Upper lobe of left lung (tissue), 6 donors: ENCODE measurements around the gene PTPRD. TPM values are rescaled to one million over a fixed set of nuclear protein-coding genes. Genes with fewer than 3 reads are reported as not detected.

Experiments
- ATAC-seq, 2 donors: fragments of 200-7000 bp; cut with Tn5 transposase; one replicate each; pipeline ENCODE4 v1.9.1; 2022; ENCODE audit warnings: mild to moderate bottlenecking in 2 of 2, moderate library complexity in 2 of 2; ENCODE audit not compliant: low FRiP score in 2 of 2
- DNase-seq, 2 donors: peaks; one replicate each; pipeline ENCODE4 v3.0.0-alpha.2; 2019 to 2020
- H3K27ac ChIP-seq, 4 donors: fragments of 200-600 bp; sonication (generic); one replicate each; pipeline ENCODE4 v1.5.1; 2016 to 2019
- H3K27me3 ChIP-seq, 4 donors: fragments of 200-600 bp; sonication (generic); one replicate each; pipeline ENCODE4 v1.5.1; 2017 to 2019
- H3K36me3 ChIP-seq, 4 donors: fragments of 200-600 bp; sonication (generic); one replicate each; pipeline ENCODE4 v1.5.1; 2016 to 2019
- H3K4me1 ChIP-seq, 4 donors: fragments of 200-600 bp; sonication (generic); one replicate each; pipeline ENCODE4 v1.5.1; 2018 to 2019
- H3K4me3 ChIP-seq, 4 donors: fragments of 200-600 bp; sonication (generic); one replicate each; pipeline ENCODE4 v1.5.1; 2017 to 2019; ENCODE audit warnings: mild to moderate bottlenecking in 2 of 4, moderate library complexity in 1 of 4
- H3K9me3 ChIP-seq, 4 donors: fragments of 200-600 bp; sonication (generic); one replicate each; pipeline ENCODE4 v1.5.1; 2018 to 2019
- CTCF ChIP-seq, 6 experiments: fragments of 450-650 bp in 4 of 6; fragments of 200-600 bp in 2 of 6; sonication (generic) in 2 of 6; IDR thresholded peaks; one replicate each; pipeline ENCODE4 v1.5.1; 2016 to 2019; ENCODE audit warnings: antibody characterized with exemption in 6 of 6
- EP300 ChIP-seq, 4 donors: sonication (generic); formaldehyde crosslinking; IDR thresholded peaks; one replicate each; pipeline ENCODE4 v1.5.1; 2017; ENCODE audit warnings: antibody characterized with exemption in 4 of 4, control low read depth in 2 of 4
- POLR2A ChIP-seq, 4 donors: fragments of 450-650 bp; IDR thresholded peaks; one replicate each; pipeline ENCODE4 v1.5.1; 2016 to 2017; ENCODE audit warnings: antibody characterized with exemption in 4 of 4, mild to moderate bottlenecking in 2 of 4
- POLR2AphosphoS5 ChIP-seq, 2 donors: sonication (generic); formaldehyde crosslinking; IDR thresholded peaks; one replicate each; pipeline ENCODE4 v1.5.1; 2017; ENCODE audit warnings: antibody characterized with exemption in 2 of 2
- WGBS, 2 donors: methylation state at CpG; one replicate each; pipeline ENCODE4 v1.1.5; 2017 to 2018; 5-methylcytosine and 5-hydroxymethylcytosine counted together
- total RNA-seq, 6 donors: library from RNA; depleted of rRNA in 4 of 6; stranded (reverse); fragments of >200 nt in 4 of 6; gene quantifications; one replicate each; pipeline versions ENCODE4 v1.1.0 to v1.2.1, GENCODE V29; 2016 to 2021
- donor health status: DM: no; HTN: no; CAD: no; lungs with moderate emphysema.
- donor health status: DM: no; HTN: yes; CAD: no; lungs with severe emphysema.

PTPRD gene
- total RNA-seq, 6 donors from 2014 or later: 7.4 to 46.1 (median 14.5) TPM

- DNase-seq: no peak
- TF ChIP-seq CTCF (IDR thresholded peaks at IDR 0.05) (no peak), POLR2AphosphoS5 (IDR thresholded peaks at IDR 0.05) (no peak), POLR2A (IDR thresholded peaks at IDR 0.05) (no peak), EP300 (IDR thresholded peaks at IDR 0.05) (no peak)
- ATAC-seq: no peak
- 69 to 72% methylated on average over 5 of the region's 5 CpGs for WGBS, 2 donors
- Histone ChIP-seq H3K27ac (no peak overlapping the region), H3K4me3 (no peak overlapping the region), H3K27me3 (no peaks in the 10 kb centered on the region), H3K9me3 (no peaks in the 10 kb centered on the region), H3K4me1 (no peaks in the 10 kb centered on the region), H3K36me3 (no peaks in the 10 kb centered on the region)
Measured at GRCh38 chr9:9847750-9848149, 765.1 kb downstream of the PTPRD start.

GRCh38 chr9:9846557-9846956, 766.2 kb downstream of the PTPRD start:
- ATAC-seq (no peak), DNase-seq (no peak)
- TF ChIP-seq CTCF (IDR thresholded peaks at IDR 0.05) (no peak), POLR2AphosphoS5 (IDR thresholded peaks at IDR 0.05) (no peak), POLR2A (IDR thresholded peaks at IDR 0.05) (no peak), EP300 (IDR thresholded peaks at IDR 0.05) (no peak)
- 32 to 42% methylated on average over 1 of the region's 1 CpG for WGBS, 2 donors
- H3K27me3 ChIP-seq: no peaks in the 10 kb centered on the region
- no peak overlapping the region for H3K27ac ChIP-seq
- H3K9me3 ChIP-seq: no peaks in the 10 kb centered on the region
- H3K36me3 ChIP-seq: no peaks in the 10 kb centered on the region
- no peaks in the 10 kb centered on the region for H3K4me1 ChIP-seq
- H3K4me3 ChIP-seq: no peak overlapping the region

- H3K4me1 ChIP-seq: no peaks in the 10 kb centered on the region
- peaks cover 0 to 5% (median 0%) of the 10 kb centered on the region in 4 donors for H3K9me3 ChIP-seq
- ATAC-seq (no peak), DNase-seq (no peak)
- no peak overlapping the region for H3K27ac ChIP-seq
- no peak overlapping the region for H3K4me3 ChIP-seq
- no peaks in the 10 kb centered on the region for H3K36me3 ChIP-seq
- TF ChIP-seq POLR2A (IDR thresholded peaks at IDR 0.05): no peak
- TF ChIP-seq EP300 (IDR thresholded peaks at IDR 0.05): no peak
- no peak for TF ChIP-seq POLR2AphosphoS5 (IDR thresholded peaks at IDR 0.05)
- TF ChIP-seq CTCF (IDR thresholded peaks at IDR 0.05): no peak
- no peaks in the 10 kb centered on the region for H3K27me3 ChIP-seq
Measured at GRCh38 chr9:9820436-9820835, 792.4 kb downstream of the PTPRD start.

GRCh38 chr9:9819886-9820285, 792.9 kb downstream of the PTPRD start:
- ATAC-seq (no peak), DNase-seq (no peak)
- TF ChIP-seq CTCF (IDR thresholded peaks at IDR 0.05) (no peak), POLR2AphosphoS5 (IDR thresholded peaks at IDR 0.05) (no peak)
- Histone ChIP-seq H3K9me3 (peaks cover 0 to 5% (median 0%) of the 10 kb centered on the region in 4 donors), H3K27me3 (no peaks in the 10 kb centered on the region), H3K4me3 (no peak overlapping the region), H3K4me1 (no peaks in the 10 kb centered on the region), H3K27ac (no peak overlapping the region), H3K36me3 (no peaks in the 10 kb centered on the region)
- 96 to 99% methylated on average over 5 of the region's 5 CpGs for WGBS, 2 donors

GRCh38 chr9:9817176-9817575, 795.6 kb downstream of the PTPRD start:
- no peak for ATAC-seq
- TF ChIP-seq POLR2A (IDR thresholded peaks at IDR 0.05): no peak
- no peak for TF ChIP-seq POLR2AphosphoS5 (IDR thresholded peaks at IDR 0.05)
- no peak for TF ChIP-seq EP300 (IDR thresholded peaks at IDR 0.05)
- TF ChIP-seq CTCF (IDR thresholded peaks at IDR 0.05): no peak
- Histone ChIP-seq H3K4me1 (no peaks in the 10 kb centered on the region), H3K27ac (no peak overlapping the region), H3K9me3 (no peaks in the 10 kb centered on the region), H3K36me3 (no peaks in the 10 kb centered on the region), H3K4me3 (no peak overlapping the region), H3K27me3 (no peaks in the 10 kb centered on the region)
- WGBS, 2 donors: 1 to 29% methylated on average over 2 of the region's 2 CpGs
- no peak for DNase-seq
